K562 (cell line): ENCODE measurements around the gene SCFD2. TPM values are rescaled to one million over a fixed set of nuclear protein-coding genes. Genes with fewer than 3 reads are reported as not detected.
A peak's percentile ranks its signal among the peaks of the same experiment; 100 is the strongest.

Experiments
- ESRRB ChIP-seq: fragments of 250-450 bp; sonication (Bioruptor Pico); IDR thresholded peaks from 2 replicates; pipeline ENCODE4 v1.5.0; 2020; ENCODE audit warnings: mild to moderate bottlenecking, moderate library complexity, borderline replicate concordance
- EZH2 ChIP-seq: IDR thresholded peaks from 2 replicates; pipeline ENCODE4 v1.6.1; 2012; ENCODE audit warnings: low read depth, mild to moderate bottlenecking, inconsistent platforms, low read length, borderline replicate concordance
- HDAC1 ChIP-seq, 2 experiments: fragments of 450-650 bp; IDR thresholded peaks; 2 replicates each; pipeline ENCODE4 v1.6.1; 2016 to 2017; ENCODE audit warnings: inconsistent platforms in 1 of 2, mild to moderate bottlenecking in 1 of 2, moderate library complexity in 1 of 2
- KHSRP ChIP-seq: fragments of 450-650 bp; IDR thresholded peaks from 2 replicates; pipeline ENCODE4 v1.6.1; 2017
- MXD1 ChIP-seq: fragments of 250-450 bp; sonication (Bioruptor Pico); IDR thresholded peaks from 2 replicates; pipeline ENCODE4 v1.8.0; 2021; ENCODE audit warnings: borderline replicate concordance, mild to moderate bottlenecking, moderate library complexity; ENCODE audit not compliant: poor library complexity, severe bottlenecking
- MYC ChIP-seq, 2 experiments: fragments of 250-450 bp in 1 of 2; sonication (Bioruptor Pico) in 1 of 2; IDR thresholded peaks; 2 replicates each; pipeline versions ENCODE4 v1.5.1 to v1.6.1; 2012 to 2021; ENCODE audit warnings: low read depth in 2 of 2, borderline replicate concordance in 1 of 2, improper control_type of control experiment in 1 of 2, low read length in 1 of 2, mild to moderate bottlenecking in 1 of 2, moderate library complexity in 1 of 2
- PML ChIP-seq: IDR thresholded peaks from 2 replicates; pipeline ENCODE4 v1.6.1; 2012; ENCODE audit warnings: low read length, inconsistent platforms
- PRDM10 ChIP-seq: fragments of 450-650 bp; IDR thresholded peaks from 2 replicates; pipeline ENCODE4 v1.6.1; 2018; ENCODE audit not compliant: partially characterized antibody
- TAF15 ChIP-seq: fragments of 200-400 bp; formaldehyde crosslinking; IDR thresholded peaks from 2 replicates; pipeline ENCODE4 v1.6.1; 2017; ENCODE audit warnings: mild to moderate bottlenecking, low read depth, low read length, moderate library complexity
- THAP12 ChIP-seq: fragments of 250-450 bp; sonication (Bioruptor Pico); IDR thresholded peaks from 2 replicates; pipeline ENCODE4 v1.9.0; 2021; ENCODE audit warnings: mild to moderate bottlenecking, inconsistent platforms
- TSC22D4 ChIP-seq: fragments of 450-650 bp; IDR thresholded peaks from 2 replicates; pipeline ENCODE4 v1.6.1; 2016; ENCODE audit warnings: missing genetic modification characterization, missing biosample characterization, control low read depth
- ZBTB11 ChIP-seq, 3 experiments: fragments of 200-800 bp in 1 of 3; fragments of 250-450 bp in 1 of 3; fragments of 450-650 bp in 1 of 3; sonication (Bioruptor Pico) in 1 of 3; sonication (Bioruptor generic) in 1 of 3; formaldehyde crosslinking in 1 of 3; IDR thresholded peaks; 2 replicates each; pipeline versions ENCODE4 v1.6.1 to v1.8.0; 2016 to 2022; ENCODE audit warnings: mild to moderate bottlenecking in 2 of 3, missing genetic modification characterization in 2 of 3, missing compliant biosample characterization in 1 of 3, moderate library complexity in 1 of 3
- ZNF143 ChIP-seq: sonication (generic); formaldehyde crosslinking; IDR thresholded peaks from 2 replicates; pipeline ENCODE4 v1.9.0; 2022; ENCODE audit warnings: mild to moderate bottlenecking, missing genetic modification reagents
- ZNF23 ChIP-seq: fragments of 250-450 bp; sonication (Bioruptor Pico); IDR thresholded peaks from 2 replicates; pipeline ENCODE4 v1.4.0; 2020; ENCODE audit warnings: mild to moderate bottlenecking
- ZNF76 ChIP-seq: fragments of 250-450 bp; sonication (Bioruptor Pico); IDR thresholded peaks from 2 replicates; pipeline ENCODE4 v1.4.0; 2020; ENCODE audit warnings: mild to moderate bottlenecking, moderate library complexity, borderline replicate concordance
- polyA plus RNA-seq, 8 experiments: library from polyadenylated mRNA; depleted of rRNA in 4 of 8; stranded (reverse) in 5 of 8; unstranded in 3 of 8; fragments of >200 nt; fragmentation: Nextera tagmentation in 2 of 8; fragmentation: Illumina TruSeq in 1 of 8; extraction: Ambion mirVana in 2 of 8; extraction: Trizol in 1 of 8; gene quantifications; 2 replicates each; pipeline versions ENCODE4 v1.2.1 to v1.2.3, GENCODE V29; 2011 to 2014; ENCODE audit warnings: inconsistent platforms in 1 of 8, missing spikeins in 1 of 8
- total RNA-seq, 7 experiments: library from RNA; depleted of rRNA in 6 of 7; stranded (reverse); fragments of >200 nt in 6 of 7; fragmentation: Illumina TruSeq in 2 of 7; extraction: Trizol in 2 of 7; gene quantifications; 2 replicates each; pipeline versions ENCODE4 v1.2.1 to v1.2.3, GENCODE V29; 2011 to 2021; ENCODE audit warnings: low replicate concordance in 1 of 7

The SCFD2 gene
- total and polyA plus RNA-seq, 9 of the 15 experiments (the other 6 are each of a cell fraction or from before 2014, with no cell fraction given), result 5.7 to 30.3 (median 22.8) TPM

- peak in 1 of 3 experiments; percentile 87; a peak in 3 of 6 replicates for TF ChIP-seq ZBTB11 (CRISPR knock-in tag; IDR thresholded peaks at IDR 0.05)
- TF ChIP-seq ZNF76 (CRISPR knock-in tag), result no peak
- no peak; the same call in 1 of the 2 replicates for TF ChIP-seq PML
- TF ChIP-seq EZH2, result no peak
- no peak for TF ChIP-seq ZNF23 (CRISPR knock-in tag)
- no peak for TF ChIP-seq KHSRP
- TF ChIP-seq HDAC1 (IDR thresholded peaks at IDR 0.05), result peak in 1 of 2 experiments; percentile 71; a peak in 2 of 4 replicates
- TF ChIP-seq PRDM10, result no peak
- TF ChIP-seq ZNF143 (CRISPR knock-in tag), result no peak
- TF ChIP-seq THAP12, result no peak; the same call in 1 of the 2 replicates
- no peak for TF ChIP-seq ESRRB (CRISPR knock-in tag)
- no peak for TF ChIP-seq TAF15
- no peak for TF ChIP-seq TSC22D4
- TF ChIP-seq MXD1 (CRISPR knock-in tag), result no peak
- no peak for TF ChIP-seq MYC (IDR thresholded peaks at IDR 0.05; ENCODE audit: low read depth, low read length)
- TF ChIP-seq MYC (CRISPR knock-in tag; IDR thresholded peaks at IDR 0.05; ENCODE audit: borderline replicate concordance, low read depth), result peak; percentile 82; the same call in 1 of the 2 replicates
Observed at GRCh38 chr4:53377319-53378170, 11.7 kb upstream of the SCFD2 start, which contains the start of gene FIP1L1 (continued).
